Fibroblast of villous mesenchyme (primary cell): ENCODE results near the gene AUTS2. TPM values are rescaled to one million over a fixed set of nuclear protein-coding genes. Genes with fewer than 3 reads are reported as not detected.

ENCODE experiments used
- DNase-seq: peaks from one replicate; pipeline ENCODE4 v3.0.0-alpha.2; 2010; ENCODE audit warnings: low read depth
- H3K4me3 ChIP-seq: 2 replicates; pipeline ENCODE4 v1.5.1; 2011; ENCODE audit warnings: low read depth, mild to moderate bottlenecking, low read length
- CTCF ChIP-seq: IDR thresholded peaks from 2 replicates; pipeline ENCODE4 v1.5.1; 2012; ENCODE audit warnings: low read depth, mild to moderate bottlenecking, low read length; ENCODE audit not compliant: insufficient read depth
- total RNA-seq: library from RNA; depleted of rRNA; stranded (reverse); fragments of >200 nt; gene quantifications from 2 replicates; pipeline ENCODE4 v1.2.3, GENCODE V29; 2012

The AUTS2 gene
- total RNA-seq, 1 donor = 3.9 TPM

GRCh38 chr7:70156057-70156456 lies 557.8 kb downstream of the AUTS2 start:
- TF ChIP-seq CTCF = no peak
- DNase-seq = no peak
- no peak overlapping the region for H3K4me3 ChIP-seq

GRCh38 chr7:70159121-70159520 lies 560.8 kb downstream of the AUTS2 start:
- TF ChIP-seq CTCF = no peak
- DNase-seq = no peak
- no peak overlapping the region for H3K4me3 ChIP-seq

GRCh38 chr7:70165477-70166170 lies 567.3 kb downstream of the AUTS2 start:
- DNase-seq = no peak
- TF ChIP-seq CTCF = no peak

GRCh38 chr7:70171369-70171920 lies 573.2 kb downstream of the AUTS2 start:
- H3K4me3 ChIP-seq = no peak overlapping the region
- no peak for TF ChIP-seq CTCF
- DNase-seq = no peak

More at GRCh38 chr7:70165477-70166170, 567.3 kb downstream of the AUTS2 start:
- H3K4me3 ChIP-seq = no peak overlapping the region

GRCh38 chr7:70177166-70177565 lies 578.9 kb downstream of the AUTS2 start:
- TF ChIP-seq CTCF = no peak
- H3K4me3 ChIP-seq = no peak overlapping the region
- no peak for DNase-seq

GRCh38 chr7:70178211-70178610 lies 579.9 kb downstream of the AUTS2 start:
- no peak overlapping the region for H3K4me3 ChIP-seq
- no peak for TF ChIP-seq CTCF
- no peak for DNase-seq
